Esophagus muscularis mucosa (tissue), 2 donors: ENCODE measurements around the gene MMP15.

ENCODE experiments used
- POLR2A ChIP-seq: fragments of 450-650 bp; IDR thresholded peaks from one replicate; pipeline ENCODE4 v1.6.1; 2017; ENCODE audit warnings: antibody characterized with exemption, moderate library complexity, mild to moderate bottlenecking, low read depth
- POLR2AphosphoS5 ChIP-seq, 2 donors: sonication (generic); formaldehyde crosslinking; IDR thresholded peaks; one replicate each; pipeline ENCODE4 v1.6.1; 2017; ENCODE audit warnings: antibody characterized with exemption in 2 of 2

DNA sequence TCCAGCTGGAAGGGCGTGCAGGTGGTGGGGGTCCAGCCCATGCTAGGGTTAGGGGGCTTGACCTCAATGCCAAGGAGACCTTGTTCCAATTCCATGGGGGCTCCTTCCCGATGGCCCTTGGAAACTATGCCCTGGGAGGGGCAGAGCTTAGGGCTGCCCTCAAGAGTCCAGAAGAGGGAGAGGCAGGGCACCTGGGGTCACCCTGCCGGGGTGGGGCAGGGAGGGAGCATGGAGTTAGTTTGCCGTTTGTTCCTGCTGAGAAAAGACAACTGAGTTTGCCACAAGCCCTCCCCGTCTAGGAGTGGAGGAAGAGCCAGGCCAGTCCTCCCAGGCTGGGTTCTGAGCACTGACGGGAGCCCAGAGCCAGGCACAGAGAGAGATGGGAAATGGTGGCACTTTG, 21.4 kb downstream of the MMP15 start:
- no peak for TF ChIP-seq POLR2AphosphoS5 (IDR thresholded peaks at IDR 0.05)
- TF ChIP-seq POLR2A = no peak
